ENCODE data around the gene LAMP1. TPM values are rescaled to one million over a fixed set of nuclear protein-coding genes. Genes with fewer than 3 reads are reported as not detected.

Gene LAMP1
- total RNA-seq, 4 donors from 2014 or later: 106 to 178 (median 125) TPM

DNA sequence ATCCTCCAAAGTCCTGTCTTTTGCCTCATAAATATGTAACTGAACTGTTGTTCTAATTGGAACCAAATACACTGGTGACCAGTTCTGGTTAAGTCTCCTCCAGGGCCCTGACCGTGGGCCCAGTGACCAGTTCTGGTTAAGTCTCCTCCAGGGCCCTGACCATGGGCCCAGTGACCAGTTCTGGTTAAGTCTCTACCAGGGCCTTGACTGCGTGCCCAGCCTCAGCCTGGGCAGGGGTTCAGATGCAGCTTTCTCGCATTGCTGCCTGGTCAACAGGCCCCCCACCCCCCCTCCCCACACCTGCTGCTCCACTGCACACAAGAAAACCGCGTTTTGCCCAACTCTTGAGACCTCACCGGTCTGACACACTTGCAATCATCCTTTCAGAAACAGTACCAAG is 70.7 kb downstream of the LAMP1 start:
- TF ChIP-seq, protein P1, sequence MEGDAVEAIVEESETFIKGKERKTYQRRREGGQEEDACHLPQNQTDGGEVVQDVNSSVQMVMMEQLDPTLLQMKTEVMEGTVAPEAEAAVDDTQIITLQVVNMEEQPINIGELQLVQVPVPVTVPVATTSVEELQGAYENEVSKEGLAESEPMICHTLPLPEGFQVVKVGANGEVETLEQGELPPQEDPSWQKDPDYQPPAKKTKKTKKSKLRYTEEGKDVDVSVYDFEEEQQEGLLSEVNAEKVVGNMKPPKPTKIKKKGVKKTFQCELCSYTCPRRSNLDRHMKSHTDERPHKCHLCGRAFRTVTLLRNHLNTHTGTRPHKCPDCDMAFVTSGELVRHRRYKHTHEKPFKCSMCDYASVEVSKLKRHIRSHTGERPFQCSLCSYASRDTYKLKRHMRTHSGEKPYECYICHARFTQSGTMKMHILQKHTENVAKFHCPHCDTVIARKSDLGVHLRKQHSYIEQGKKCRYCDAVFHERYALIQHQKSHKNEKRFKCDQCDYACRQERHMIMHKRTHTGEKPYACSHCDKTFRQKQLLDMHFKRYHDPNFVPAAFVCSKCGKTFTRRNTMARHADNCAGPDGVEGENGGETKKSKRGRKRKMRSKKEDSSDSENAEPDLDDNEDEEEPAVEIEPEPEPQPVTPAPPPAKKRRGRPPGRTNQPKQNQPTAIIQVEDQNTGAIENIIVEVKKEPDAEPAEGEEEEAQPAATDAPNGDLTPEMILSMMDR (IDR thresholded peaks at IDR 0.05; ENCODE audit: low read depth): no peak

DNA sequence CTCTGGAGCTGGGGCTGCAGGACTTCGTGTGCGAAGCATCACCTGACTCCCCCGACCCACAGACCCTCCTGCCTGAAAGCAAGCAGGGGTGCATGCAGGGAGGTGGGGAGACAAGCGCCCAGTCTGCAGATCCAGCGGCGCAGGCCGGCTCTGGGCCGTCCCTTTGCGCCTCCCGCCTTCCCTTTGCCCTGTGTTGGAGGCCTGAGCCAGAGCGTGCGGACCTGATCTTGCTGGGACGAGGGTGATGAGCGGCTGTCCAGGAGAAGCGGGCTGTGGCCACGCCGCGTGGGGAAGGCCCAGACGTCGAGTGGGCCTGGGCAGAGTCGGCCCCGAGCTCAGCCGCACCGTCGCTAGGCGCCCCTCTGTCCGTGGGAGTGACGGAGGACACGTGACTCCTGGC is 72.2 kb downstream of the LAMP1 start:
- TF ChIP-seq, protein P1 (IDR thresholded peaks at IDR 0.05; ENCODE audit: low read depth): no peak

DNA sequence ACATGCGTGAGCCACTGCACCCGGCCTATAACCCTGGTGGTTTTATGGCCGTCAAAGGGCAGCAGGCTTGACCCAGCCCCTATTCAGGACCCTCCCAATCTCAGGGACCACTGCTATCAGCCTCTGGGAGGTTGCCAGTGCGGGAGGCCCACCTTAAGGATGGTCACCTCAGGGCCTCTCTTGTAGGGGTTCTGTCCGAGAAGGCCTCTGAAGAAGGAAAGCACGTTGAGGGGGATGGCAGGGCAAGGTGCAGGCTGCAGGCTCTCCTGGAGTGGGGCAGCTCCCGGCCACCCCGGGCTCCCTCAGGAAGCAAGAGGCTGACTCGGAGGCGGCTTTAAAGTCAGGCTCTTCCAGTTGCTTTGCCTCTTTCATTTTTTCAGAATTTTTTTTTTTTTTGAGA is 72.8 kb downstream of the LAMP1 start:
- TF ChIP-seq, protein P1 (IDR thresholded peaks at IDR 0.05; ENCODE audit: low read depth): no peak

DNA sequence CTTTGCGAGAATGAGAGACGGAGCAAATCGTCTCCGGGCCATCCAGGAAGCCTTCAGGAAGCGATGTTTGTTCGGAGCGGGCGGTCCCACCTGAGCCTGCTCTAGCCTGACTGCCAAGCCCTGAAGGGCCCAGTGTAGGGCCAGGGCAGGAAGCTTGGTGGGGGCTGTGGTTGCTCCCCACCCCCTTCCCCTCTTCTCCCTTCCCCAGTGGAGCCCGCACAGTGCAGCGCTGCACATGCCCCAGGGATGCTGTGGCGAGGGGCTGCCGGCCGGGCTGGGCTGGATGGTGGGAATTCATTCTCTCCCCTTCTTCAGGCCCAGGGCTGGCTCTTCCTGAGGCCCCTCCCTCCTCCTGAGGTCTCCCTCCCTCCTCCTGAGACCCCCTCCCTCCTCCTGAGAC is 74.0 kb downstream of the LAMP1 start:
- TF ChIP-seq, protein P1 (IDR thresholded peaks at IDR 0.05; ENCODE audit: low read depth): no peak

Small RNA genes within 50 kb of the gene (small RNA-seq; reads per million reads assigned to genes)
- gene MIR8075: not detected

Other genes starting within 250 kb of the LAMP1 start
- gene F7, start 191.4 kb upstream of the LAMP1 start, total RNA-seq: under 1 TPM in 1 of 4 donors, not detected in 3; 0.17 TPM
- 10 to 100 TPM in 3 of 4 donors, 1 to 10 TPM in 1; 7.3 to 33.0 (median 20.7) TPM for gene F10, start 174.4 kb upstream of the LAMP1 start, total RNA-seq
- gene PROZ, start 138.6 kb upstream of the LAMP1 start, total RNA-seq: not detected
- gene PCID2, start 88.6 kb upstream of the LAMP1 start, total RNA-seq: 10 to 100 TPM; 38.4 to 61.7 (median 46.0) TPM
- gene CUL4A, start 87.6 kb upstream of the LAMP1 start, total RNA-seq: 100 to 1,000 TPM; 106 to 143 (median 122) TPM
- 1 to 10 TPM; 2.2 to 5.8 (median 4.1) TPM for gene GRTP1, start 66.9 kb downstream of the LAMP1 start, total RNA-seq
- 1 to 10 TPM; 2.2 to 5.3 (median 2.9) TPM for gene ADPRHL1, start 156.2 kb downstream of the LAMP1 start, total RNA-seq
- 10 to 100 TPM; 15.1 to 22.2 (median 18.8) TPM for gene DCUN1D2, start 193.5 kb downstream of the LAMP1 start, total RNA-seq

All from subcutaneous adipose tissue (tissue), 4 donors.